HEK293 (cell line): ENCODE results near the gene CAPN5.
A peak's percentile ranks its signal among the peaks of the same experiment; 100 is the strongest.

Experiments
- CTCF ChIA-PET: fragments of 350-600 bp; formaldehyde crosslinking; extraction: SDS; loops from one replicate; lab custom pipeline; 2021; ENCODE audit warnings: antibody characterized with exemption; lab: Yijun Ruan, JAX
- POLR2A ChIA-PET: fragments of 300-600 bp; formaldehyde crosslinking; extraction: SDS; loops from one replicate; lab custom pipeline; 2020; ENCODE audit warnings: antibody characterized with exemption, inconsistent platforms; lab: Yijun Ruan, JAX
- H3K27ac ChIP-seq: fragments of 200-500 bp; sonication (Bioruptor generic); 2 replicates; pipeline ENCODE4 v1.5.1; 2014; ENCODE audit warnings: low read depth, low read length, control low read depth, inconsistent platforms; ENCODE audit errors: extremely low read depth
- H3K36me3 ChIP-seq, 2 experiments: fragments of 200-500 bp in 1 of 2; sonication (Bioruptor generic) in 1 of 2; 1 replicate in 1 of 2; 2 replicates in 1 of 2; pipeline ENCODE4 v1.5.1; 2014 to 2017; ENCODE audit warnings: inconsistent platforms in 2 of 2, low read length in 2 of 2; ENCODE audit not compliant: control insufficient read depth in 2 of 2, insufficient read depth in 1 of 2
- H3K4me1 ChIP-seq: fragments of 200-500 bp; sonication (Bioruptor generic); 2 replicates; pipeline ENCODE4 v1.5.1; 2014; ENCODE audit warnings: mild to moderate bottlenecking, low read length, inconsistent platforms; ENCODE audit not compliant: control insufficient read depth, insufficient read depth
- H3K4me3 ChIP-seq: 2 replicates; pipeline ENCODE4 v1.5.1; 2011; ENCODE audit warnings: low read depth, mild to moderate bottlenecking, control low read depth, low read length, moderate library complexity
- H3K9me3 ChIP-seq: fragments of 200-500 bp; sonication (Bioruptor generic); 2 replicates; pipeline ENCODE4 v1.5.1; 2014; ENCODE audit warnings: low read depth, low read length, inconsistent platforms; ENCODE audit not compliant: control insufficient read depth, insufficient read depth
- MYNN ChIP-seq: fragments of 450-650 bp; formaldehyde crosslinking; IDR thresholded peaks from 2 replicates; pipeline ENCODE4 v1.5.1; 2016; ENCODE audit warnings: missing biosample characterization, missing genetic modification characterization, borderline replicate concordance
- MZF1 ChIP-seq: fragments of 450-650 bp; formaldehyde crosslinking; IDR thresholded peaks from 2 replicates; pipeline ENCODE4 v1.5.1; 2017; ENCODE audit warnings: missing biosample characterization, missing genetic modification characterization, borderline replicate concordance
- SCRT2 ChIP-seq: fragments of 450-650 bp; formaldehyde crosslinking; IDR thresholded peaks from 2 replicates; pipeline ENCODE4 v1.5.1; 2016; ENCODE audit warnings: missing biosample characterization, missing genetic modification characterization
- SP7 ChIP-seq: fragments of 450-650 bp; formaldehyde crosslinking; IDR thresholded peaks from 2 replicates; pipeline ENCODE4 v1.5.1; 2016; ENCODE audit warnings: missing biosample characterization, missing genetic modification characterization
- YY1 ChIP-seq: fragments of 450-650 bp; formaldehyde crosslinking; IDR thresholded peaks from 2 replicates; pipeline ENCODE4 v1.5.1; 2018; ENCODE audit warnings: missing biosample characterization, missing genetic modification characterization
- ZIC2 ChIP-seq: fragments of 450-650 bp; formaldehyde crosslinking; IDR thresholded peaks from 2 replicates; pipeline ENCODE4 v1.5.1; 2016; ENCODE audit warnings: missing biosample characterization, missing genetic modification characterization
- ZNF132 ChIP-seq: fragments of 450-650 bp; formaldehyde crosslinking; IDR thresholded peaks from 2 replicates; pipeline ENCODE4 v1.5.1; 2017; ENCODE audit warnings: missing biosample characterization, missing genetic modification characterization, borderline replicate concordance
- ZNF169 ChIP-seq: fragments of 450-650 bp; formaldehyde crosslinking; IDR thresholded peaks from 2 replicates; pipeline ENCODE4 v1.5.1; 2016; ENCODE audit warnings: missing biosample characterization, missing genetic modification characterization
- ZNF239 ChIP-seq: fragments of 450-650 bp; formaldehyde crosslinking; IDR thresholded peaks from 2 replicates; pipeline ENCODE4 v1.5.1; 2016; ENCODE audit warnings: missing biosample characterization, missing genetic modification characterization
- ZNF274 ChIP-seq, 2 experiments: fragments of 200-500 bp in 1 of 2; fragments of 450-650 bp in 1 of 2; sonication (Bioruptor generic) in 1 of 2; formaldehyde crosslinking in 1 of 2; IDR thresholded peaks; 2 replicates each; pipeline versions ENCODE4 v1.5.1 to v1.6.1; 2014 to 2016; ENCODE audit warnings: borderline replicate concordance in 1 of 2, inconsistent platforms in 1 of 2, low read length in 1 of 2, missing biosample characterization in 1 of 2, missing genetic modification characterization in 1 of 2
- ZNF311 ChIP-seq: fragments of 450-650 bp; formaldehyde crosslinking; IDR thresholded peaks from 2 replicates; pipeline ENCODE4 v1.5.1; 2017; ENCODE audit warnings: missing biosample characterization, missing genetic modification characterization, borderline replicate concordance
- ZNF37A ChIP-seq: fragments of 450-650 bp; IDR thresholded peaks from 2 replicates; pipeline ENCODE4 v1.5.1; 2018; ENCODE audit warnings: missing biosample characterization, missing genetic modification characterization
- ZNF423 ChIP-seq: fragments of 450-650 bp; formaldehyde crosslinking; IDR thresholded peaks from 2 replicates; pipeline ENCODE4 v1.5.1; 2016; ENCODE audit warnings: missing biosample characterization, missing genetic modification characterization
- ZNF544 ChIP-seq: fragments of 450-650 bp; formaldehyde crosslinking; IDR thresholded peaks from 2 replicates; pipeline ENCODE4 v1.5.0; 2017; ENCODE audit warnings: missing biosample characterization, missing genetic modification characterization
- ZNF560 ChIP-seq: fragments of 450-650 bp; formaldehyde crosslinking; IDR thresholded peaks from 2 replicates; pipeline ENCODE4 v1.5.1; 2017; ENCODE audit warnings: missing biosample characterization, missing genetic modification characterization, borderline replicate concordance
- ZNF654 ChIP-seq: fragments of 450-650 bp; formaldehyde crosslinking; IDR thresholded peaks from 2 replicates; pipeline ENCODE4 v1.5.1; 2016; ENCODE audit warnings: low read depth, missing biosample characterization, missing genetic modification characterization
- TF ChIP-seq, protein P1 (sequence below): fragments of 450-650 bp; formaldehyde crosslinking; IDR thresholded peaks from 2 replicates; pipeline ENCODE4 v1.5.1; 2016; ENCODE audit warnings: missing biosample characterization, missing genetic modification characterization
- TF ChIP-seq, protein P2 (sequence below): fragments of 450-650 bp; formaldehyde crosslinking; IDR thresholded peaks from 2 replicates; pipeline ENCODE4 v1.5.1; 2017; ENCODE audit warnings: missing biosample characterization, missing genetic modification characterization
- TF ChIP-seq, protein P3 (sequence below): fragments of 450-650 bp; formaldehyde crosslinking; IDR thresholded peaks from 2 replicates; pipeline ENCODE4 v1.5.1; 2016; ENCODE audit warnings: missing biosample characterization, missing genetic modification characterization, borderline replicate concordance

The CAPN5 gene

DNA sequence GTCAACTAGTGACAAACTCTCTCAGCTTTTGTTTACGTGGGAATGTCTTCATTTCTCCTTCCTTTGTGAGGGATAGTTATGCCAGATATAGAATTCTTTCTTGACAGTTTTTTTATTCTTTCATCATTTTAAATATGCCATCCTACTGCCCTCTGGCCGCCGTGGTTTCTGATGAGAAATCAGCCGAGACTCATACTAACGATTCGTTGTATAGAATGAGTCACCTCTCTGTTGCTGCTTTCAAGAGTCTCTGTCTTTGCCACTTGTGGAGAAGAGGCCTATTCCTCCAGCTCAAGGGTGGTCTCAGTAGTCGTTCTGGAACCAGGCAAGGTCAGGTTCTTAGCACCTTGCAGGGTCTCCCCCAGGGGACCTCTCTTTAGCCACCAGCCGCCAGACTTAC, 69.3 kb downstream of the CAPN5 start (continued):
- TF ChIP-seq ZNF132 (tag by site-specific recombination), result no peak
- TF ChIP-seq YY1, result no peak
- no peak for TF ChIP-seq SP7 (tag by site-specific recombination)

DNA sequence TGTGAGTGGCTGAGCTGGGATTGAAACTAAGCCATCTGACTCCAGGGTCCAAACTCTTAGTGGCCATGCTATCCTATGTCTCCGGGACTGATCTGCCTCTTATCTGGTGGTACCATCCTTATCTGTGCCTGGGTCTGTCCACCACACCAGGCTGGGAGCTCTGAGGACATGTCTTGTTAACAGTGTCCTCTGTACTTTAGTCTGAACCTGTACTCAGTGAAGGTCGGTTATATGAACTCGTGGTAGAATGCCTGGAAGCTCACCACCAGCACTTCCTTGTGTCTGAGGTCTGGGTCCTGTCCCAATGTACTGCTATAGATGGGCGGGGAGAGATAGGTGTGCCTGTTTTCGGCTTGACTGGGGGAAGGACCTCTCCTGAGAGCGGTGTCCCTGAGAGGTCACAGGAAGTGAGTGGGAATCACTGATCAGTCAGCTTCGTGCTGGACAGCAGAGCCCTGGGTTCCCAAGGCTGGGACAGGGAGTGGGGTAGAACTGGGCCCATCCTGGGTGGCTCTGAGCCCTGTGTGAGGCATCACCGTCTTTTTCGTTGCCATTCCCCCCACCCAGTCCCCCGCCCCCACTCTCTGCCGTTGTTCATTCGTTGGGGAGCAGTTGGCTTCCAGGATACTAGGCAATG, 70.1 kb downstream of the CAPN5 start:
- no peak overlapping the region for H3K27ac ChIP-seq
- CTCF ChIA-PET, result interaction anchor here (1.0 to 2.7 kb wide), 2 partner anchors 9 to 483 kb away, joined by 3 to 18 read pairs; partner anchors contain the start of gene MYO7A
- TF ChIP-seq, protein P1, sequence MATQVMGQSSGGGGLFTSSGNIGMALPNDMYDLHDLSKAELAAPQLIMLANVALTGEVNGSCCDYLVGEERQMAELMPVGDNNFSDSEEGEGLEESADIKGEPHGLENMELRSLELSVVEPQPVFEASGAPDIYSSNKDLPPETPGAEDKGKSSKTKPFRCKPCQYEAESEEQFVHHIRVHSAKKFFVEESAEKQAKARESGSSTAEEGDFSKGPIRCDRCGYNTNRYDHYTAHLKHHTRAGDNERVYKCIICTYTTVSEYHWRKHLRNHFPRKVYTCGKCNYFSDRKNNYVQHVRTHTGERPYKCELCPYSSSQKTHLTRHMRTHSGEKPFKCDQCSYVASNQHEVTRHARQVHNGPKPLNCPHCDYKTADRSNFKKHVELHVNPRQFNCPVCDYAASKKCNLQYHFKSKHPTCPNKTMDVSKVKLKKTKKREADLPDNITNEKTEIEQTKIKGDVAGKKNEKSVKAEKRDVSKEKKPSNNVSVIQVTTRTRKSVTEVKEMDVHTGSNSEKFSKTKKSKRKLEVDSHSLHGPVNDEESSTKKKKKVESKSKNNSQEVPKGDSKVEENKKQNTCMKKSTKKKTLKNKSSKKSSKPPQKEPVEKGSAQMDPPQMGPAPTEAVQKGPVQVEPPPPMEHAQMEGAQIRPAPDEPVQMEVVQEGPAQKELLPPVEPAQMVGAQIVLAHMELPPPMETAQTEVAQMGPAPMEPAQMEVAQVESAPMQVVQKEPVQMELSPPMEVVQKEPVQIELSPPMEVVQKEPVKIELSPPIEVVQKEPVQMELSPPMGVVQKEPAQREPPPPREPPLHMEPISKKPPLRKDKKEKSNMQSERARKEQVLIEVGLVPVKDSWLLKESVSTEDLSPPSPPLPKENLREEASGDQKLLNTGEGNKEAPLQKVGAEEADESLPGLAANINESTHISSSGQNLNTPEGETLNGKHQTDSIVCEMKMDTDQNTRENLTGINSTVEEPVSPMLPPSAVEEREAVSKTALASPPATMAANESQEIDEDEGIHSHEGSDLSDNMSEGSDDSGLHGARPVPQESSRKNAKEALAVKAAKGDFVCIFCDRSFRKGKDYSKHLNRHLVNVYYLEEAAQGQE, result peak; percentile 37; the same call in 1 of the 2 replicates
- no peak for TF ChIP-seq MZF1 (tag by site-specific recombination)
- TF ChIP-seq, all 188 proteins: peak for 1
- POLR2A ChIA-PET, result no interaction called here
- Histone ChIP-seq H3K4me3 (no peak overlapping the region), H3K4me1 (no peaks in the 10 kb centered on the region), H3K9me3 (no peaks in the 10 kb centered on the region), H3K36me3 (no peaks in the 10 kb centered on the region)

DNA sequence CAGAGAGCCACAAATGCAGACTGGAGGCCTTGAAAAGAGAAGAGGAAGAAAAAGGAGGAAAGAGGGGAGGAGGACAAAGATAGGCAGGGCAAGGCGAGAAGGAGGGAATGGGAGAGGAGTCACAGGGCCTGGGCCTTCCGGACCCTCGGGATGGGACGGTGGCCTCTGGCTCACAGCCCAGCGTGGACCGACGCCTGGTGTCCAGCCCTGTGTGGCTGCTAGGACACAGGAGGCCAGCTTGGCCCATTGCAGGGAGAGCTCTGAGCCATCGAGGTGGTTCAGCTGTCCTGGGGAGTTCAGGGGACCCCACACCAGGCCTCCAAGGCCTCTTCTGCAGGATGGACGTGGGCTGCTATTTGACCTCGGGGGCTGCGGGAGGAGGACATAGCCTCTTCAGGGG, 70.7 kb downstream of the CAPN5 start:
- POLR2A ChIA-PET, result no interaction called here
- CTCF ChIA-PET, result interaction anchor here (1.0 to 2.7 kb wide), 2 partner anchors 10 to 483 kb away, joined by 3 to 18 read pairs; partner anchors contain the start of gene MYO7A

GRCh38 chr11:77138106-77138649, 71.4 kb downstream of the CAPN5 start:
- H3K4me3 ChIP-seq, result no peak overlapping the region
- POLR2A ChIA-PET, result no interaction called here
- no peak overlapping the region for H3K27ac ChIP-seq
- TF ChIP-seq MYNN, result no peak
- TF ChIP-seq, protein P2, sequence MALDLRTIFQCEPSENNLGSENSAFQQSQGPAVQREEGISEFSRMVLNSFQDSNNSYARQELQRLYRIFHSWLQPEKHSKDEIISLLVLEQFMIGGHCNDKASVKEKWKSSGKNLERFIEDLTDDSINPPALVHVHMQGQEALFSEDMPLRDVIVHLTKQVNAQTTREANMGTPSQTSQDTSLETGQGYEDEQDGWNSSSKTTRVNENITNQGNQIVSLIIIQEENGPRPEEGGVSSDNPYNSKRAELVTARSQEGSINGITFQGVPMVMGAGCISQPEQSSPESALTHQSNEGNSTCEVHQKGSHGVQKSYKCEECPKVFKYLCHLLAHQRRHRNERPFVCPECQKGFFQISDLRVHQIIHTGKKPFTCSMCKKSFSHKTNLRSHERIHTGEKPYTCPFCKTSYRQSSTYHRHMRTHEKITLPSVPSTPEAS (tag by site-specific recombination), result no peak
- no peak for TF ChIP-seq ZNF560 (tag by site-specific recombination)
- no peak for TF ChIP-seq ZIC2 (tag by site-specific recombination)
- TF ChIP-seq ZNF239 (tag by site-specific recombination), result no peak
- no peak for TF ChIP-seq SP7 (tag by site-specific recombination)
- TF ChIP-seq, protein P1, result no peak
- no peak for TF ChIP-seq ZNF169 (tag by site-specific recombination)
- no peak for TF ChIP-seq ZNF37A (tag by site-specific recombination)
- TF ChIP-seq SCRT2 (tag by site-specific recombination), result no peak
- no peak for TF ChIP-seq ZNF544
- TF ChIP-seq ZNF423 (tag by site-specific recombination), result no peak
- no peak for TF ChIP-seq ZNF274 (IDR thresholded peaks at IDR 0.05; ENCODE audit: low read length)
- no peak for TF ChIP-seq ZNF274 (tag by site-specific recombination; IDR thresholded peaks at IDR 0.05; ENCODE audit: borderline replicate concordance)

More for the DNA sequence above, 70.7 kb downstream of the CAPN5 start:
- H3K36me3 ChIP-seq, result no peaks in the 10 kb centered on the region
- no peak overlapping the region for H3K4me3 ChIP-seq
- H3K27ac ChIP-seq, result no peak overlapping the region
- H3K4me1 ChIP-seq, result no peaks in the 10 kb centered on the region
- no peaks in the 10 kb centered on the region for H3K9me3 ChIP-seq
- TF ChIP-seq ZNF311 (tag by site-specific recombination) (no peak), ZNF654 (tag by site-specific recombination) (no peak)
- TF ChIP-seq, protein P3, sequence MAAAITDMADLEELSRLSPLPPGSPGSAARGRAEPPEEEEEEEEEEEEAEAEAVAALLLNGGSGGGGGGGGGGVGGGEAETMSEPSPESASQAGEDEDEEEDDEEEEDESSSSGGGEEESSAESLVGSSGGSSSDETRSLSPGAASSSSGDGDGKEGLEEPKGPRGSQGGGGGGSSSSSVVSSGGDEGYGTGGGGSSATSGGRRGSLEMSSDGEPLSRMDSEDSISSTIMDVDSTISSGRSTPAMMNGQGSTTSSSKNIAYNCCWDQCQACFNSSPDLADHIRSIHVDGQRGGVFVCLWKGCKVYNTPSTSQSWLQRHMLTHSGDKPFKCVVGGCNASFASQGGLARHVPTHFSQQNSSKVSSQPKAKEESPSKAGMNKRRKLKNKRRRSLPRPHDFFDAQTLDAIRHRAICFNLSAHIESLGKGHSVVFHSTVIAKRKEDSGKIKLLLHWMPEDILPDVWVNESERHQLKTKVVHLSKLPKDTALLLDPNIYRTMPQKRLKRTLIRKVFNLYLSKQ (tag by site-specific recombination), result no peak
- TF ChIP-seq, all 188 proteins: peak for 0

More at GRCh38 chr11:77138106-77138649, 71.4 kb downstream of the CAPN5 start:
- Histone ChIP-seq H3K36me3 (no peaks in the 10 kb centered on the region), H3K4me1 (no peaks in the 10 kb centered on the region), H3K9me3 (no peaks in the 10 kb centered on the region)
- CTCF ChIA-PET, result no interaction called here
